ENCODE measurements around the gene PRDM11.

PRDM11 gene

DNA sequence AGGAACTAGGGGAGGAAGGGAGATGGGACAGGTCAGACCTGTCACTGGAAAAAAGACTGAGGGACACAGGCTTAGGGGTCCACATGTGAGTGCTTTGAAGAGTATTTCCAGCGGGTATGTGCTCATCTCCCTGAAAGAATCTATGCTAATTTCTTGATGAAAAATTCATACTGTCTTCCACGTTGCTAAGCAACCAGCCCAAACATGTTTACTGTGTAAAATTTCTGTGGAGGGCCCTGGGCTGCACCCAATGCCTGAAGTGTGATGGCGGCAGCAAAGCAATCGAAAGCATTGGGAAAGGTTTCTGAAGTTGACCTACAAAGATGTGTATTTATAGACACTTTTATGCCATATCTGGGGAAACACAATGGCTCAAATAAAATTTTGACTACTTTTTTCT, 132.3 kb downstream of the PRDM11 start:
- TF ChIP-seq, protein P1, sequence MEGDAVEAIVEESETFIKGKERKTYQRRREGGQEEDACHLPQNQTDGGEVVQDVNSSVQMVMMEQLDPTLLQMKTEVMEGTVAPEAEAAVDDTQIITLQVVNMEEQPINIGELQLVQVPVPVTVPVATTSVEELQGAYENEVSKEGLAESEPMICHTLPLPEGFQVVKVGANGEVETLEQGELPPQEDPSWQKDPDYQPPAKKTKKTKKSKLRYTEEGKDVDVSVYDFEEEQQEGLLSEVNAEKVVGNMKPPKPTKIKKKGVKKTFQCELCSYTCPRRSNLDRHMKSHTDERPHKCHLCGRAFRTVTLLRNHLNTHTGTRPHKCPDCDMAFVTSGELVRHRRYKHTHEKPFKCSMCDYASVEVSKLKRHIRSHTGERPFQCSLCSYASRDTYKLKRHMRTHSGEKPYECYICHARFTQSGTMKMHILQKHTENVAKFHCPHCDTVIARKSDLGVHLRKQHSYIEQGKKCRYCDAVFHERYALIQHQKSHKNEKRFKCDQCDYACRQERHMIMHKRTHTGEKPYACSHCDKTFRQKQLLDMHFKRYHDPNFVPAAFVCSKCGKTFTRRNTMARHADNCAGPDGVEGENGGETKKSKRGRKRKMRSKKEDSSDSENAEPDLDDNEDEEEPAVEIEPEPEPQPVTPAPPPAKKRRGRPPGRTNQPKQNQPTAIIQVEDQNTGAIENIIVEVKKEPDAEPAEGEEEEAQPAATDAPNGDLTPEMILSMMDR (IDR thresholded peaks at IDR 0.05; ENCODE audit: extremely low read depth, missing control alignments) = no peak
- DNase-seq (ENCODE audit: low spot score) = no peak

GRCh38 chr11:45279645-45280044, 133.2 kb downstream of the PRDM11 start:
- no peak for DNase-seq (ENCODE audit: low spot score)
- TF ChIP-seq, protein P1 (IDR thresholded peaks at IDR 0.05; ENCODE audit: extremely low read depth, missing control alignments) = no peak

- DNase-seq (ENCODE audit: low spot score) = no peak
Observed at GRCh38 chr11:45280449-45280848, 134.0 kb downstream of the PRDM11 start.

DNA sequence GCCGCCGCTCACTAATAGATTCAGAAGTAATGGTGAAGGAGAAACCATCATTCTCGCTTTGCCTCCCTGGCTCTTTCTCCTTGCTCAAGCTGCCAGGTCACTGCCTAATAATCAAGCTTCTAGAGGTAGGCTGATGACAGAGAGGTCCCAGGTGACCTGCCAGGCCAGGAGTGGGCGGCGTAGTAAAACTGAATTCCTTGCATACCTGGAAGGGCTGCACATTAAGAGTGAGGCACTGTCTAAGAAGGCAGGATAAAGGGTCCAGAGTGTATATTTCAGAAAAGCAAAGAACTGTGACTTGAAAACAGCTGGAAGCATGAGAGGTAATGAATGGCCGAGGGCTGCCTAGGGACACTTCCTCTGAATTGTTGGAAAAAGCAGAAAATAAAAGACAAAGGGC, 135.6 kb downstream of the PRDM11 start:
- no peak for DNase-seq (ENCODE audit: low spot score)
- TF ChIP-seq, protein P1 (IDR thresholded peaks at IDR 0.05; ENCODE audit: extremely low read depth, missing control alignments) = no peak

More at GRCh38 chr11:45280449-45280848, 134.0 kb downstream of the PRDM11 start:
- TF ChIP-seq, protein P1 (IDR thresholded peaks at IDR 0.05; ENCODE audit: extremely low read depth, missing control alignments) = no peak
